Spleen (tissue), 7 donors: ENCODE measurements around the gene NRCAM.

Source experiments
- CTCF ChIP-seq, 11 experiments: fragments of 200-600 bp in 7 of 11; fragments of 450-650 bp in 4 of 11; sonication (generic) in 4 of 11; IDR thresholded peaks in 8 of 11; conservative IDR thresholded peaks in 3 of 11; 1 replicate in 7 of 11; 2 replicates in 4 of 11; pipeline versions ENCODE4 v1.4.0 to v1.8.0; 2016 to 2021; ENCODE audit warnings: antibody characterized with exemption in 11 of 11, inconsistent platforms in 4 of 11, mild to moderate bottlenecking in 1 of 11
- POLR2A ChIP-seq, 3 donors: fragments of 450-650 bp; IDR thresholded peaks; one replicate each; pipeline ENCODE4 v1.5.1; 2017; ENCODE audit warnings: antibody characterized with exemption in 3 of 3, mild to moderate bottlenecking in 1 of 3
- POLR2AphosphoS5 ChIP-seq, 3 donors: sonication (generic); formaldehyde crosslinking; IDR thresholded peaks; one replicate each; pipeline ENCODE4 v1.5.1; 2017; ENCODE audit warnings: antibody characterized with exemption in 3 of 3
- donor health status: DM: no; HTN: no; CAD: no; lungs with moderate emphysema.
- donor health status: DM: no; HTN: no; CAD: no.
- donor health status: DM: no; HTN: no; CAD: no.

- TF ChIP-seq CTCF (IDR thresholded peaks at IDR 0.05 in 8 of 11, conservative IDR thresholded peaks at IDR 0.05 in 3 of 11) (no peak), POLR2AphosphoS5 (IDR thresholded peaks at IDR 0.05) (no peak), POLR2A (IDR thresholded peaks at IDR 0.05) (no peak)
Observed at GRCh38 chr7:108165723-108166122, 290.5 kb downstream of the NRCAM start.
